Measurements from ENCODE around the gene GIPC3.

Gene GIPC3

DNA sequence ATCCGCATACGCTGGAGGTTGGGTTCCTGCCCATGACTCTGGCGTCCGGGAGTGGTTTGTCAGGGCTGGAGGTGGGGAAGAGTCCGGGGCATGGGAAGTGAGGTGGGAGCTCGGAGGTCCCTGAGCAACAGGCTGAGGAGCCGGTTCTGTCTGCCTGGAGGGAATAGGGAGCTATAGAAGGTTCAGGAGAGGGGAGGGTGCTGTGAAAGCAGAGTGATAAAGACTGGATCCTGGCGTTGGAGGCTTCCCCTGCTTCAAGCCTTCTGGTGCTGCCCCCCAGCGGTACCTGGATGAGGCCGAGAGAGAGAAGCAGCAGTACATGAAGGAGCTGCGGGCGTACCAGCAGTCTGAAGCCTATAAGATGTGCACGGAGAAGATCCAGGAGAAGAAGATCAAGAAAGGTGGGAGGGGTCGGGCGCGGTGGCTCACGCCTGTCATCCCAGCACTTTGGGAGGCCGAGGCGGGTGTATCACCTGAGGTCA lies 10.0 kb upstream of the GIPC3 start:
- TF ChIP-seq, protein P1, sequence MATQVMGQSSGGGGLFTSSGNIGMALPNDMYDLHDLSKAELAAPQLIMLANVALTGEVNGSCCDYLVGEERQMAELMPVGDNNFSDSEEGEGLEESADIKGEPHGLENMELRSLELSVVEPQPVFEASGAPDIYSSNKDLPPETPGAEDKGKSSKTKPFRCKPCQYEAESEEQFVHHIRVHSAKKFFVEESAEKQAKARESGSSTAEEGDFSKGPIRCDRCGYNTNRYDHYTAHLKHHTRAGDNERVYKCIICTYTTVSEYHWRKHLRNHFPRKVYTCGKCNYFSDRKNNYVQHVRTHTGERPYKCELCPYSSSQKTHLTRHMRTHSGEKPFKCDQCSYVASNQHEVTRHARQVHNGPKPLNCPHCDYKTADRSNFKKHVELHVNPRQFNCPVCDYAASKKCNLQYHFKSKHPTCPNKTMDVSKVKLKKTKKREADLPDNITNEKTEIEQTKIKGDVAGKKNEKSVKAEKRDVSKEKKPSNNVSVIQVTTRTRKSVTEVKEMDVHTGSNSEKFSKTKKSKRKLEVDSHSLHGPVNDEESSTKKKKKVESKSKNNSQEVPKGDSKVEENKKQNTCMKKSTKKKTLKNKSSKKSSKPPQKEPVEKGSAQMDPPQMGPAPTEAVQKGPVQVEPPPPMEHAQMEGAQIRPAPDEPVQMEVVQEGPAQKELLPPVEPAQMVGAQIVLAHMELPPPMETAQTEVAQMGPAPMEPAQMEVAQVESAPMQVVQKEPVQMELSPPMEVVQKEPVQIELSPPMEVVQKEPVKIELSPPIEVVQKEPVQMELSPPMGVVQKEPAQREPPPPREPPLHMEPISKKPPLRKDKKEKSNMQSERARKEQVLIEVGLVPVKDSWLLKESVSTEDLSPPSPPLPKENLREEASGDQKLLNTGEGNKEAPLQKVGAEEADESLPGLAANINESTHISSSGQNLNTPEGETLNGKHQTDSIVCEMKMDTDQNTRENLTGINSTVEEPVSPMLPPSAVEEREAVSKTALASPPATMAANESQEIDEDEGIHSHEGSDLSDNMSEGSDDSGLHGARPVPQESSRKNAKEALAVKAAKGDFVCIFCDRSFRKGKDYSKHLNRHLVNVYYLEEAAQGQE (IDR thresholded peaks at IDR 0.05; ENCODE audit: insufficient read depth in 1 of 2, low read depth in 2 of 2, low read length in 2 of 2) = no peak
- TF ChIP-seq FOXP2 (optimal IDR thresholded peaks at IDR 0.05; ENCODE audit: borderline replicate concordance, extremely low read depth, extremely low read length, insufficient read depth) = no peak

DNA sequence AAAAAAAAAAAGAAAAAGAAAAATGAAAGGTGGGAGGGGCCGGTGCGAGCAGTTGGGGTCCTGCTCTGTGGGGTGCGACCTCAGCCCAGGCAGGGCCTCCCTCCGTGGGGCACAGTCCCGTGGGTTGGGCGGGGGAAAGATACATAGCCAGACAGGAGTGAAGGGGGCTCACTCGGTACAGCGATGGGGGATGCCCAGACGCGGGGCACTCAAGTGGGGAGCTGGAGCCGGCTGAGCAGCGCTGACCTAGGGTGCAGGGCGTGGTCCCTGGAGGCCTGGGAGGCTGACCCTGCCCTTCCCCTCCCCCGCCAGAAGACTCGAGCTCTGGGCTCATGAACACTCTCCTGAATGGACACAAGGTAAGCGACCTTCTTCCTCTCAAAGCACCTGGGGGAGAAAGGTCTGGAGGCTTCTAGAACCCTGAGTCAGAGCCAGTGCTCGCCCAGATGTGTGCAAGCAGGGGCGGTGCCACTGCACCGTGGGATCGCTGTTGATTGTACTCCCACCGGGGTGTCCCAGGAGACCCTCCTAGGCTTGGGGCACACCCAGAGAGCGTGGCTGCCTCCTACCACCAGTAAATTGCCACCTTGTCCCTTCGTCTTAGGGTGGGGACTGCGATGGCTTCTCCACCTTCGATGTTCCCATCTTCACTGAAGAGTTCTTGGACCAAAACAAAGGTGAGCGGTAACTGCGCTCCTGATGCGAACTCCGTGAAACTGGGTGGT lies 9.2 kb upstream of the GIPC3 start:
- TF ChIP-seq, protein P1 (IDR thresholded peaks at IDR 0.05; ENCODE audit: insufficient read depth in 1 of 2, low read depth in 2 of 2, low read length in 2 of 2) = no peak
- TF ChIP-seq POLR2AphosphoS5 (IDR thresholded peaks at IDR 0.05; ENCODE audit: low read depth, low read length) = no peak
- TF ChIP-seq TAF1 (IDR thresholded peaks at IDR 0.05; ENCODE audit: borderline replicate concordance, insufficient read depth, low read length) = no peak
- no peak for TF ChIP-seq FOXP2 (optimal IDR thresholded peaks at IDR 0.05; ENCODE audit: borderline replicate concordance, extremely low read depth, extremely low read length, insufficient read depth)
- no peak for TF ChIP-seq SIN3A (IDR thresholded peaks at IDR 0.05; ENCODE audit: borderline replicate concordance, insufficient read depth, low read length)

DNA sequence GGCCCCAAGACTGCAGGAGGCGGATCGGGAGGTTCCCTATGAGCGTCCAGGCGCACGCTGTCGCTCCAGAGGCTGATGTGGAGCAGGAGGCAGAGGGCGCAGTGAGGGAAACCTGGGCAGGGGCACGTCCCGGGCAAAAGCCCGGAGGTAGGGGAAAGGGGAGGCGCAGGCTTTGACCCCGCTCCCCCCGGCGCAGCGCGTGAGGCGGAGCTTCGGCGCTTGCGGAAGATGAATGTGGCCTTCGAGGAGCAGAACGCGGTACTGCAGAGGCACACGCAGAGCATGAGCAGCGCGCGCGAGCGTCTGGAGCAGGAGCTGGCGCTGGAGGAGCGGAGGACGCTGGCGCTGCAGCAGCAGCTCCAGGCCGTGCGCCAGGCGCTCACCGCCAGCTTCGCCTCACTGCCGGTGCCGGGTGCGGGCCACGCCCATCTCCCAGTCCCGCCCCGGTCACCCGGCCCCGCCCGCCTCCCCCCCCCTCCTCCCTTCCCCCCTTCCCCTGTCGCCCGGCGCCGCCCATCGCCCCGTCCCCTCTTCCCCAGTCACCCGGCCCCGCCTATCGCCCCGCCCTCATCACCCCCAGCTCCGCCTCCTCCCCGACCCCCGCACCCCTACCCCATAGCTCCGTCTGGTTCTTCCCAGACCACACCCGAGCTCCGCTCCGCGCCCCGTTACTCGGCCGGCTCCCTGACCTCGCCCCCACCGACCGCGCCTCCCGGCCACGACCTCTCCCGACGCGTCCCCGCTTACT lies 8.4 kb upstream of the GIPC3 start:
- TF ChIP-seq, protein P1 (IDR thresholded peaks at IDR 0.05; ENCODE audit: insufficient read depth in 1 of 2, low read depth in 2 of 2, low read length in 2 of 2) = no peak
- TF ChIP-seq SIN3A (IDR thresholded peaks at IDR 0.05; ENCODE audit: borderline replicate concordance, insufficient read depth, low read length) (no peak), POLR2AphosphoS5 (IDR thresholded peaks at IDR 0.05; ENCODE audit: low read depth, low read length) (no peak), FOXP2 (optimal IDR thresholded peaks at IDR 0.05; ENCODE audit: borderline replicate concordance, extremely low read depth, extremely low read length, insufficient read depth) (no peak), TAF1 (IDR thresholded peaks at IDR 0.05; ENCODE audit: borderline replicate concordance, insufficient read depth, low read length) (no peak)

DNA sequence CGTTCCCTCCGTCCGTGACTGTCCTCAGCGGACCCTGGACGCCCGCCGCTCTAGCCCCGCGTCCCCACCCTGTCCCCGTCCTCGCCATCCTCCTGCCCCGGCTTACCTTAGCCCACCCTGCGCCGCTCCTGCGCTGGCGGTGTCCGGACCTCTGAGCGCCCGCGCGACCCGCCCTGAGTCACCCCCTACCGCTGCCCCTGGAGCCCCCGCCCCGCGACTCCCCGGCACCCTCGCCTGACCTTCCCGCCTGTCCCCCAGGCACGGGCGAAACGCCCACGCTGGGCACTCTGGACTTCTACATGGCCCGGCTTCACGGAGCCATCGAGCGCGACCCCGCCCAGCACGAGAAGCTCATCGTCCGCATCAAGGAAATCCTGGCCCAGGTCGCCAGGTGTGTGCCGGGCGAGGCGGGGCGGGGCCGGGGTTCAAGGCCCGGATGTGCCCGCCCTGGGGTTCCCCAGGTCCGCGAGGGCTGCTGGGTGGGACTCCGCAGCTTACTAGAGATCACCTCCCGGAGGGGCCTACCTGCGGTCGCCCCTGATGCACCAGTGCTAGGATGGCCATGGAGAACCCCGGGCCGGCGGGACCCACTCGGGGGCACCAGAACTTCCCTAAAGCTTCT lies 7.4 kb upstream of the GIPC3 start:
- TF ChIP-seq POLR2AphosphoS5 (IDR thresholded peaks at IDR 0.05; ENCODE audit: low read depth, low read length) (no peak), FOXP2 (optimal IDR thresholded peaks at IDR 0.05; ENCODE audit: borderline replicate concordance, extremely low read depth, extremely low read length, insufficient read depth) (no peak), SIN3A (IDR thresholded peaks at IDR 0.05; ENCODE audit: borderline replicate concordance, insufficient read depth, low read length) (no peak), TAF1 (IDR thresholded peaks at IDR 0.05; ENCODE audit: borderline replicate concordance, insufficient read depth, low read length) (no peak)
- TF ChIP-seq, protein P1 (IDR thresholded peaks at IDR 0.05; ENCODE audit: insufficient read depth in 1 of 2, low read depth in 2 of 2, low read length in 2 of 2) = no peak

Data from PFSK-1 (cell line).